Heart right ventricle (tissue), 16 donors: Measurements from ENCODE around the gene PSMD2. TPM values are rescaled to one million over a fixed set of nuclear protein-coding genes. Genes with fewer than 3 reads are reported as not detected.

ENCODE experiments used
- ATAC-seq, 8 donors: fragments of 200-7000 bp; cut with Tn5 transposase; one replicate each; pipeline ENCODE4 v1.9.1; 2020; ENCODE audit warnings: mild to moderate bottlenecking in 8 of 8, moderate library complexity in 8 of 8, moderate number of reproducible peaks in 1 of 8
- DNase-seq, 2 donors: peaks; one replicate each; pipeline ENCODE4 v3.0.0-alpha.2; 2020
- H3K27ac ChIP-seq, 10 donors: fragments of 200-600 bp; sonication (generic) in 2 of 10; one replicate each; pipeline versions ENCODE4 v1.5.0 to v1.8.0; 2020 to 2022; ENCODE audit warnings: mild to moderate bottlenecking in 3 of 10
- H3K27me3 ChIP-seq, 7 donors: fragments of 200-600 bp; one replicate each; pipeline ENCODE4 v1.8.0; 2021 to 2022; ENCODE audit warnings: mild to moderate bottlenecking in 2 of 7
- H3K36me3 ChIP-seq, 9 donors: fragments of 200-600 bp; sonication (generic) in 1 of 9; one replicate each; pipeline versions ENCODE4 v1.5.0 to v1.8.0; 2020 to 2022; ENCODE audit warnings: mild to moderate bottlenecking in 2 of 9
- H3K4me1 ChIP-seq, 9 donors: fragments of 200-600 bp; sonication (generic) in 1 of 9; one replicate each; pipeline versions ENCODE4 v1.5.0 to v1.8.0; 2020 to 2022; ENCODE audit warnings: mild to moderate bottlenecking in 4 of 9
- H3K4me3 ChIP-seq, 10 donors: fragments of 200-600 bp; sonication (generic) in 2 of 10; one replicate each; pipeline versions ENCODE4 v1.5.0 to v1.8.0; 2020 to 2022; ENCODE audit warnings: mild to moderate bottlenecking in 7 of 10, moderate library complexity in 2 of 10
- H3K9me3 ChIP-seq, 11 donors: fragments of 200-600 bp in 10 of 11; sonication (generic) in 2 of 11; one replicate each; pipeline versions ENCODE4 v1.5.0 to v1.8.0; 2013 to 2022; ENCODE audit warnings: mild to moderate bottlenecking in 2 of 11, control low read depth in 1 of 11, moderate library complexity in 1 of 11
- CTCF ChIP-seq, 9 donors: fragments of 200-600 bp; sonication (generic) in 2 of 9; IDR thresholded peaks; one replicate each; pipeline versions ENCODE4 v1.5.0 to v1.8.0; 2021 to 2022; ENCODE audit warnings: antibody characterized with exemption in 9 of 9, mild to moderate bottlenecking in 5 of 9, moderate library complexity in 1 of 9
- WGBS, 2 donors: extraction: QIAGEN DNeasy Blood & Tissue Kit; methylation state at CpG; one replicate each; pipeline ENCODE4 v1.1.7; 2013; ENCODE audit warnings: inconsistent platforms in 1 of 2; 5-methylcytosine and 5-hydroxymethylcytosine counted together
- intact Hi-C, 10 donors: fragments of 100-400 bp; cut with DNase I; formaldehyde crosslinking; loops; one replicate each; pipeline versions ENCODE4 v1.11.1 to v1.14.2; 2022
- polyA plus RNA-seq, 2 donors: library from polyadenylated mRNA; stranded (reverse); fragments of 200-250 nt; gene quantifications; one replicate each; pipeline ENCODE4 v1.2.3, GENCODE V29; 2013
- total RNA-seq, 10 donors: library from RNA; stranded (reverse); fragmentation: NEBNext Ultra II Directional in 3 of 10; extraction: Animal tissue kit (Norgen Biotek cat#: 25700) in 3 of 10; gene quantifications; one replicate each; pipeline versions ENCODE4 v1.2.1 to v1.2.4, GENCODE V29; 2021 to 2023
- donor health status: Arrhythmogenic right ventricular cardiomyopathy.
- donor health status: ischemic (EF 13 %, LVEDD 7.1; RV severe dilation, severe dysfunction).
- donor health status: healthy with polysubstance abuse.
- donor health status: DM: no; HTN: yes; CAD: no.
- donor health status: DM: no; HTN: no; CAD: no.
- donor health status: ischemic (EF 25% LVEDD 6.9; RV normal size, moderate dysfunction).
- donor health status: ischemic (EF 25% LVEDD 5.7; RV mildly dilated, moderate dysfunction).
- donor health status: healthy.
- donor health status: DM: yes; HTN: yes; CAD: no.
- donor health status: Ischemic cardiomyopathy.
- donor health status: ischemic (EF 35%, LVEDD 5.7; RV mildly dilated, moderate dysfunction).
- donor health status: nonischemic (EF 11% LVEDD 7.7; RV severe dilation, severe dysfunction).
- donor health status: DM: yes; HTN: yes; CAD: no.
- donor health status: PGD.
- donor health status: ischemic (EF 29% LVEDD 5.4; RV normal size, mild dysfunction).
- donor health status: nonischemic (EF 23%, LVEDD 6.1; RV moderate dilation, normal function).

The PSMD2 gene
- total and polyA plus RNA-seq, 12 donors: 49.0 to 288 (median 231) TPM

- WGBS, 2 donors: 88 to 93% methylated on average over 8 of the region's 8 CpGs
- intact Hi-C loops: loop anchor here in 1 of 10 donors (10.0 kb wide), 1 partner anchor 389 kb away; no protein-coding TSS in a partner anchor
- no peak for TF ChIP-seq CTCF (IDR thresholded peaks at IDR 0.05)
- Histone ChIP-seq H3K27ac (no peak overlapping the region), H3K27me3 (peaks cover 0 to 16% (median 0%) of the 10 kb centered on the region in 7 donors), H3K9me3 (no peaks in the 10 kb centered on the region), H3K4me3 (no peak overlapping the region), H3K36me3 (no peaks in the 10 kb centered on the region), H3K4me1 (peaks cover 0 to 8% (median 0%) of the 10 kb centered on the region in 9 donors)
- ATAC-seq (no peak), DNase-seq (no peak)
These were observed 15.4 kb upstream of the PSMD2 start for GRCh38 chr3:184283681-184284080.

GRCh38 chr3:184284696-184285095 lies 14.3 kb upstream of the PSMD2 start:
- Histone ChIP-seq H3K27ac (no peak overlapping the region), H3K4me1 (peaks cover 0 to 8% (median 0%) of the 10 kb centered on the region in 9 donors), H3K9me3 (no peaks in the 10 kb centered on the region), H3K4me3 (no peak overlapping the region), H3K27me3 (peaks cover 0 to 23% (median 6%) of the 10 kb centered on the region in 7 donors), H3K36me3 (no peaks in the 10 kb centered on the region)
- DNase-seq: peak in 1 of 2 donors; percentile 70
- 20 to 27% methylated on average over 4 of the region's 4 CpGs for WGBS, 2 donors
- TF ChIP-seq CTCF (IDR thresholded peaks at IDR 0.05): peak in 6 of 9 donors; percentile 29 to 56 (median 44)
- ATAC-seq: peak; percentile 75 to 87 (median 82)
- intact Hi-C loops: loop anchor here in 5 of 10 donors (5.0 to 10.0 kb wide), 2 partner anchors 387 to 390 kb away; no protein-coding TSS in a partner anchor

GRCh38 chr3:184289426-184289938 lies 9.6 kb upstream of the PSMD2 start:
- Histone ChIP-seq H3K4me3 (no peak overlapping the region), H3K9me3 (no peaks in the 10 kb centered on the region), H3K4me1 (peaks cover 0 to 7% (median 0%) of the 10 kb centered on the region in 9 donors), H3K27ac (no peak overlapping the region), H3K27me3 (peaks cover 0 to 23% (median 6%) of the 10 kb centered on the region in 7 donors), H3K36me3 (no peaks in the 10 kb centered on the region)
- TF ChIP-seq CTCF (IDR thresholded peaks at IDR 0.05): peak in 8 of 9 donors; percentile 26 to 72 (median 59)
- ATAC-seq: peak in 4 of 8 donors; percentile 27 to 61 (median 42)
- 8 to 11% methylated on average over 10 of the region's 10 CpGs for WGBS, 2 donors
- DNase-seq: peak; percentile 34 to 35
- intact Hi-C loops: loop anchor here in 5 of 10 donors (5.0 to 10.0 kb wide), 2 partner anchors 392 to 395 kb away; no protein-coding TSS in a partner anchor

- Histone ChIP-seq H3K4me3 (no peak overlapping the region), H3K27ac (no peak overlapping the region), H3K27me3 (peaks cover 0 to 23% (median 6%) of the 10 kb centered on the region in 7 donors), H3K36me3 (no peaks in the 10 kb centered on the region), H3K4me1 (no peaks in the 10 kb centered on the region), H3K9me3 (no peaks in the 10 kb centered on the region)
- intact Hi-C loops: loop anchor here in 1 of 10 donors (10.0 kb wide), 1 partner anchor 396 kb away; no protein-coding TSS in a partner anchor
- TF ChIP-seq CTCF (IDR thresholded peaks at IDR 0.05): no peak
- ATAC-seq (no peak), DNase-seq (no peak)
- WGBS, 2 donors: 77 to 87% methylated on average over 10 of the region's 10 CpGs
These were observed 8.7 kb upstream of the PSMD2 start for GRCh38 chr3:184290331-184290730.
